GM12872 (cell line): ENCODE results near the gene NMB.

Source experiments
- TF ChIP-seq, protein P1 (sequence below): IDR thresholded peaks from 3 replicates; pipeline ENCODE4 v1.5.1; 2011; ENCODE audit warnings: low read depth, mild to moderate bottlenecking, low read length, moderate library complexity; ENCODE audit not compliant: insufficient read depth

The NMB gene

DNA sequence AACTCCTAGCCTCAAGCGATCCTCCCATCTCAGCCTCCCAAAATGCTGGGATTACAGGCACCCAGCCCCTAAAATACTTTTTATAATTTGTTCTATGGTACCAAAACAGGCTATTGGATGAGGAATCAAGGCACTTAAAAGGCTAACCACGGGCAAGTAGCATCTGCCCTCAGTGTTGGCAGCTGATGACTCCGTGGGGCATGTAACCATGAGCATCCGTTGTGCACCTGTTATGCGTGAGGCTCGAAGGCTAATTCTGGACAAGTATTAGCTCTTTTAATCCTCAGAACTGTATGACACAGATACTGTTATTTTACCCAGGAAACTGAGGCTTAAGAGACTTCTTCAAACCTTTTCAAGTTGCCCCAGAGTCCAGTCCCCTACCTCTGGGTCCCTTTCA, 14.2 kb downstream of the NMB start:
- TF ChIP-seq, protein P1, sequence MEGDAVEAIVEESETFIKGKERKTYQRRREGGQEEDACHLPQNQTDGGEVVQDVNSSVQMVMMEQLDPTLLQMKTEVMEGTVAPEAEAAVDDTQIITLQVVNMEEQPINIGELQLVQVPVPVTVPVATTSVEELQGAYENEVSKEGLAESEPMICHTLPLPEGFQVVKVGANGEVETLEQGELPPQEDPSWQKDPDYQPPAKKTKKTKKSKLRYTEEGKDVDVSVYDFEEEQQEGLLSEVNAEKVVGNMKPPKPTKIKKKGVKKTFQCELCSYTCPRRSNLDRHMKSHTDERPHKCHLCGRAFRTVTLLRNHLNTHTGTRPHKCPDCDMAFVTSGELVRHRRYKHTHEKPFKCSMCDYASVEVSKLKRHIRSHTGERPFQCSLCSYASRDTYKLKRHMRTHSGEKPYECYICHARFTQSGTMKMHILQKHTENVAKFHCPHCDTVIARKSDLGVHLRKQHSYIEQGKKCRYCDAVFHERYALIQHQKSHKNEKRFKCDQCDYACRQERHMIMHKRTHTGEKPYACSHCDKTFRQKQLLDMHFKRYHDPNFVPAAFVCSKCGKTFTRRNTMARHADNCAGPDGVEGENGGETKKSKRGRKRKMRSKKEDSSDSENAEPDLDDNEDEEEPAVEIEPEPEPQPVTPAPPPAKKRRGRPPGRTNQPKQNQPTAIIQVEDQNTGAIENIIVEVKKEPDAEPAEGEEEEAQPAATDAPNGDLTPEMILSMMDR: no peak

DNA sequence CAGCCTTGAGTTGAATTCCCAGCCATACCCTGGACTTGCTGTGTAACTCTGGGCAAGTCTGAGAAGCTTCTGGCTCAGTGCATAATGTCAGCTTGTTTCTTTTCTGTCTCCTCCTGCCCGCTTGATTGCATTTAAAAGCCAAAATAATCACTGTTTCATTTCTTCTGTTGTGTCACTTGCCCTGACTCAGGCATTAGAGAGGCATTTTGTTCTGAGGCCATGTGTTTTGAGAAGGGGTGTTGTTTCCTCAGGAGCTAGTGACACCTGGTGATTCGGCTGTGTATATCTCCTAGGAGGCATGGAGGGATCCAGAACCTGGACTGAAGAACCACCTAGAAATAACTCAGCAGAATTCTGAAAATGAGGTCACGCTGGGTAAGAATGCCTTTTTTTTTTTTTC, 19.9 kb downstream of the NMB start:
- TF ChIP-seq, protein P1: 0 out of 3 replicates have a peak, but pooled peaks have one; percentile 8

DNA sequence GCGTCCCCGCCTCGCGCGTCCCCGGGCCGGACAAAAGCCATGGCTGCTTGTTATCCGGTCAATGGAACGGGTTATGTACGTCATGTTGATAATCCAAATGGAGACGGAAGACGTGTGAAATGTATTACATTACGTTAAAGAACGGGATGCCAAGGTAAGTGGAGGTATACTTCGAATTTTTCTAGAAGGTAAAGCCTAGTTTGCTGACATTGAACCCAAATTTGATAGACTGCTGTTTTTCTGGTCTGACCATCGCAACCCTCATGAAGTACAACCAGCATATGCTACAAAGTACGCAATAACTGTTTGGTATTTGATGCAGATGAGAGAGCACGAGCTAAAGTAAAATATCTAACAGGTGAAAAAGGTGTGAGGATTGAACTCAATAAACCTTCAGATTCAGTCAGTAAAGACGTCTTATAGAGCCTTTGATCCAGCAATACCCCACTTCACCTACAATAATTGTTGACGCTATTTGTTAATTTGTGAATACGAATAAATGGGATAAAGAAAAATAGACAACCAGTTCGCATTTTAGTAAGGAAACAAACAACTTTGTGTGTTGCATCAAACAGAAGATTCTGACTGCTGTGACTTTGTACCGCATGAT, 23.7 kb downstream of the NMB start:
- TF ChIP-seq, protein P1: no peak

- TF ChIP-seq, protein P1: no peak
These were observed 24.4 kb downstream of the NMB start for GRCh38 chr15:84633311-84634227.

GRCh38 chr15:84631706-84632272, 26.2 kb downstream of the NMB start:
- TF ChIP-seq, protein P1: no peak

DNA sequence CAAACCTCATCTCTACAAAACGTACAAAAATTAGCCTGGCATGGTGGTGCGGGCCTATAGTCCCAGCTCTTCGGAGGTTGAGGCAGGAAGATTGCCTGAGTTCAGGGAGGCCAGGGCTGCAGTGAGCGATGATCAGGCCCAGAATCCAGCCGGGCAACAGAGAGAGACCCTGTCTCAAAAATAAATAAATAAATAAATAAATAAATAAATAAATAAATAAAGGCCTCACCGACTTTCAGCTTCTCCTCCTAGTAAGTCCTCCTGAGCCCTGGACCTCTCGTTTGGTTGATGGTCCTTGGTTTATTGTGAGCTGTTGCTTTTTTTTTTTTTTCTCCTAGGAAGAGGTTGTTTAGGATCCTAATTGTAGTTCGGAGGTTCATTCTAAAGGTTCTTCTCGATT, 29.0 kb downstream of the NMB start:
- TF ChIP-seq, protein P1: no peak

GRCh38 chr15:84625123-84625522, 32.9 kb downstream of the NMB start:
- TF ChIP-seq, protein P1: no peak
